H9 (cell line): ENCODE data around the gene TIMM13. TPM values are rescaled to one million over a fixed set of nuclear protein-coding genes. Genes with fewer than 3 reads are reported as not detected.
"Not testable (repeated sequence)": the region's sequence is repeated elsewhere in the genome, so short reads cannot be mapped to it uniquely, and the experiment has no call there.

Experiments used
- DNase-seq: peaks from one replicate; pipeline ENCODE4 v3.0.0-alpha.2; 2017
- H2AFZ ChIP-seq: one replicate; pipeline ENCODE4 v1.6.1; 2013; ENCODE audit warnings: mild to moderate bottlenecking, low read length, control low read depth, moderate library complexity
- H2AK5ac ChIP-seq: 2 replicates; pipeline ENCODE4 v1.6.1; 2013; ENCODE audit warnings: low read length, control low read depth, mixed read lengths; ENCODE audit not compliant: insufficient read length
- H2BK120ac ChIP-seq: one replicate; pipeline ENCODE4 v1.6.1; 2013; ENCODE audit warnings: low read depth, mild to moderate bottlenecking, low read length, control low read depth, inconsistent platforms; ENCODE audit not compliant: poor library complexity, severe bottlenecking
- H2BK12ac ChIP-seq: 2 replicates; pipeline ENCODE4 v1.6.1; 2013; ENCODE audit warnings: low read length, control low read depth, mixed read lengths, low read depth; ENCODE audit not compliant: insufficient read length
- H2BK15ac ChIP-seq: 2 replicates; pipeline ENCODE4 v1.6.1; 2013; ENCODE audit warnings: low read depth, low read length, control low read depth
- H2BK20ac ChIP-seq: one replicate; pipeline ENCODE4 v1.6.1; 2013; ENCODE audit warnings: low read depth, mild to moderate bottlenecking, low read length, control low read depth, inconsistent platforms; ENCODE audit not compliant: poor library complexity, severe bottlenecking
- H2BK5ac ChIP-seq: 2 replicates; pipeline ENCODE4 v1.6.1; 2013; ENCODE audit warnings: low read length, control low read depth, mixed read lengths; ENCODE audit not compliant: insufficient read length
- H3K14ac ChIP-seq: 2 replicates; pipeline ENCODE4 v1.6.1; 2013; ENCODE audit warnings: low read length, control low read depth; ENCODE audit not compliant: insufficient read depth
- H3K18ac ChIP-seq: 2 replicates; pipeline ENCODE4 v1.6.1; 2013; ENCODE audit warnings: low read depth, mild to moderate bottlenecking, mixed read lengths, low read length, control low read depth; ENCODE audit not compliant: insufficient read length
- H3K23ac ChIP-seq: 2 replicates; pipeline ENCODE4 v1.6.1; 2013; ENCODE audit warnings: low read length, control low read depth, mixed read lengths, low read depth; ENCODE audit not compliant: insufficient read length
- H3K23me2 ChIP-seq: 2 replicates; pipeline ENCODE4 v1.6.1; 2013; ENCODE audit warnings: low read depth, mild to moderate bottlenecking, mixed read lengths, low read length, control low read depth; ENCODE audit not compliant: insufficient read length, poor library complexity, severe bottlenecking
- H3K27ac ChIP-seq: 2 replicates; pipeline ENCODE4 v1.5.1; 2013; ENCODE audit warnings: low read length, control low read depth, mixed read lengths, low read depth; ENCODE audit not compliant: insufficient read length
- H3K27me3 ChIP-seq: 2 replicates; pipeline ENCODE4 v1.6.1; 2013; ENCODE audit warnings: low read length, control low read depth, inconsistent platforms; ENCODE audit not compliant: insufficient read depth
- H3K4ac ChIP-seq: 2 replicates; pipeline ENCODE4 v1.6.1; 2013; ENCODE audit warnings: low read depth, mild to moderate bottlenecking, control low read depth, inconsistent platforms, low read length, moderate library complexity
- H3K4me1 ChIP-seq: 2 replicates; pipeline ENCODE4 v1.6.1; 2013; ENCODE audit warnings: low read length, control low read depth, inconsistent platforms; ENCODE audit not compliant: insufficient read depth
- H3K4me2 ChIP-seq: 2 replicates; pipeline ENCODE4 v1.6.1; 2013; ENCODE audit warnings: low read length, control low read depth, mixed read lengths; ENCODE audit not compliant: insufficient read length, insufficient read depth
- H3K56ac ChIP-seq: 2 replicates; pipeline ENCODE4 v1.6.1; 2013; ENCODE audit warnings: low read depth, mild to moderate bottlenecking, mixed read lengths, low read length, control low read depth; ENCODE audit not compliant: insufficient read length
- H3K79me1 ChIP-seq: 2 replicates; pipeline ENCODE4 v1.6.1; 2013; ENCODE audit warnings: low read depth, mild to moderate bottlenecking, moderate library complexity, low read length, control low read depth, inconsistent platforms; ENCODE audit not compliant: insufficient read depth, poor library complexity, severe bottlenecking
- H3K79me2 ChIP-seq: 2 replicates; pipeline ENCODE4 v1.6.1; 2013; ENCODE audit warnings: low read length, control low read depth, inconsistent platforms; ENCODE audit not compliant: insufficient read depth
- H3K9ac ChIP-seq: 2 replicates; pipeline ENCODE4 v1.6.1; 2013; ENCODE audit warnings: low read length, control low read depth, mixed read lengths; ENCODE audit not compliant: insufficient read length; ENCODE audit errors: extremely low read depth
- H3K9me3 ChIP-seq: one replicate; pipeline ENCODE4 v1.6.1; 2013; ENCODE audit warnings: low read depth, low read length, inconsistent platforms; ENCODE audit not compliant: control insufficient read depth
- H3T11ph ChIP-seq: one replicate; pipeline ENCODE4 v1.6.1; 2013; ENCODE audit warnings: mild to moderate bottlenecking, low read length, control low read depth, inconsistent platforms
- H4K20me1 ChIP-seq: one replicate; pipeline ENCODE4 v1.6.1; 2013; ENCODE audit not compliant: control insufficient read depth, insufficient read length, insufficient read depth
- H4K5ac ChIP-seq: 2 replicates; pipeline ENCODE4 v1.6.1; 2013; ENCODE audit warnings: low read depth, mild to moderate bottlenecking, mixed read lengths, low read length, control low read depth; ENCODE audit not compliant: insufficient read length
- H4K8ac ChIP-seq: replicated peaks from 2 replicates; pipeline ENCODE4 v1.6.1; 2013; ENCODE audit warnings: low read length, control low read depth, mixed read lengths, low read depth; ENCODE audit not compliant: insufficient read length
- H4K91ac ChIP-seq: 2 replicates; pipeline ENCODE4 v1.6.1; 2013; ENCODE audit warnings: low read depth, mild to moderate bottlenecking, moderate library complexity, mixed read lengths, low read length, control low read depth; ENCODE audit not compliant: insufficient read length
- H3K27ac Mint-ChIP-seq, 3 experiments: 2 replicates in 2 of 3; 3 replicates in 1 of 3; pipeline ENCODE4 v1.8.0; 2020 to 2021; ENCODE audit warnings: mixed read lengths in 3 of 3, mild to moderate bottlenecking in 1 of 3, moderate library complexity in 1 of 3
- H3K27me3 Mint-ChIP-seq: 2 replicates; pipeline ENCODE4 v1.8.0; 2021; ENCODE audit warnings: low read depth, mild to moderate bottlenecking, moderate library complexity, mixed read lengths
- H3K36me3 Mint-ChIP-seq, 3 experiments: 2 replicates in 2 of 3; 3 replicates in 1 of 3; pipeline ENCODE4 v1.8.0; 2020 to 2021; ENCODE audit warnings: low read depth in 3 of 3, mixed read lengths in 3 of 3; ENCODE audit not compliant: insufficient read depth in 1 of 3
- H3K4me1 Mint-ChIP-seq, 2 experiments: 2 replicates each; pipeline ENCODE4 v1.8.0; 2020; ENCODE audit warnings: mixed read lengths in 2 of 2
- H3K4me3 Mint-ChIP-seq, 2 experiments: 2 replicates in 1 of 2; 3 replicates in 1 of 2; pipeline ENCODE4 v1.8.0; 2020 to 2021; ENCODE audit warnings: mild to moderate bottlenecking in 2 of 2, mixed read lengths in 2 of 2, moderate library complexity in 1 of 2
- H3K9me3 Mint-ChIP-seq, 2 experiments: 2 replicates in 1 of 2; 3 replicates in 1 of 2; pipeline ENCODE4 v1.8.0; 2020; ENCODE audit warnings: mild to moderate bottlenecking in 2 of 2, mixed read lengths in 2 of 2, moderate library complexity in 1 of 2
- WGBS: extraction: QIAGEN DNeasy Blood & Tissue Kit; methylation state at CpG from one replicate; pipeline ENCODE4 v1.1.7; 2013; ENCODE audit warnings: missing lambda C conversion rate, low lambda C conversion rate, mixed read lengths; ENCODE audit not compliant: insufficient read length; ENCODE audit errors: extremely low coverage; 5-methylcytosine and 5-hydroxymethylcytosine counted together
- total RNA-seq: library from RNA; stranded (reverse); gene quantifications from 2 replicates; pipeline ENCODE4 v1.2.1, GENCODE V29; 2021

The TIMM13 gene
- total RNA-seq, 1 experiment from 2014 or later, result 214 TPM

DNA sequence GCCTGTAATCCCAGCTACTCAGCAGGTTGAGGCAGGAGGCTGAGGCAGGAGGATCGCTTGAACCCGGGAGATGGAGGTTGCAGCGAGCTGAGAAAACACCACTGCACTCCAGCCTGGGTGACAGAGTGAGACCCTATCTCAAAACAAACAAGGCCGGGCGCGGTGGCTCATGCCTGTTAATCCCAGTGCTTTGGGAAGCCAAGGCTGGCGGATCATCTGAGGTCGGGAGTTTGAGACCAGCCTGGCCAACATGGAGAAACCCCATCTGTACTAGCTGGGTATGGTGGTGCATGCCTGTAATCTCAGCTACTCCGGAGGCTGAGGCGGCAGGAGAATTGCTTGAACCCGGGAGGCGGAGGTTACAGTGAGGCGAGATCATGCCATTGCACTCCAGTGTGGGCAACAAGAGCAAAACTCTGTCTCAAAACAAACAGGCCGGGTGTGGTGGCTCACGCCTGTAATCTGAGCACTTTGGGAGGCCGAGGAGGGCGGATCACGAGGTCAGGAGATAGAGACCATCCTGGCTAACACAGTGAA is 32.0 kb downstream of the TIMM13 start:
- H2AK5ac ChIP-seq, H3K4ac ChIP-seq, H3K4me3 Mint-ChIP-seq, H4K20me1 ChIP-seq, H2BK12ac ChIP-seq, H3K14ac ChIP-seq, H4K8ac ChIP-seq, H2BK5ac ChIP-seq, H3K27ac Mint-ChIP-seq, H3T11ph ChIP-seq, H3K36me3 Mint-ChIP-seq, H3K18ac ChIP-seq, H3K23me2 ChIP-seq, H2BK20ac ChIP-seq, H3K9me3 ChIP-seq, H2BK15ac ChIP-seq, H3K4me1 Mint-ChIP-seq, H3K9ac ChIP-seq, H3K23ac ChIP-seq, H3K4me1 ChIP-seq, DNase-seq, H3K9me3 Mint-ChIP-seq, H3K79me1 ChIP-seq, H4K91ac ChIP-seq, H3K56ac ChIP-seq, H3K4me2 ChIP-seq, H3K79me2 ChIP-seq, H2AFZ ChIP-seq, H2BK120ac ChIP-seq, H3K27ac ChIP-seq, H4K5ac ChIP-seq, H3K27me3 ChIP-seq: not testable (repeated sequence)
- H3K27me3 Mint-ChIP-seq, result peaks cover 14% of the 10 kb centered on the region
- no CpG with 5 or more reads among the region's 18 CpGs for WGBS
